ENCODE measurements around the gene TMEM126A. TPM values are rescaled to one million over a fixed set of nuclear protein-coding genes. Genes with fewer than 3 reads are reported as not detected.
"Not testable (repeated sequence)": the region's sequence is repeated elsewhere in the genome, so short reads cannot be mapped to it uniquely, and the experiment has no call there.

The TMEM126A gene
- total and polyA plus RNA-seq, 4 experiments from 2014 or later: 17.4 to 70.0 (median 42.4) TPM

DNA sequence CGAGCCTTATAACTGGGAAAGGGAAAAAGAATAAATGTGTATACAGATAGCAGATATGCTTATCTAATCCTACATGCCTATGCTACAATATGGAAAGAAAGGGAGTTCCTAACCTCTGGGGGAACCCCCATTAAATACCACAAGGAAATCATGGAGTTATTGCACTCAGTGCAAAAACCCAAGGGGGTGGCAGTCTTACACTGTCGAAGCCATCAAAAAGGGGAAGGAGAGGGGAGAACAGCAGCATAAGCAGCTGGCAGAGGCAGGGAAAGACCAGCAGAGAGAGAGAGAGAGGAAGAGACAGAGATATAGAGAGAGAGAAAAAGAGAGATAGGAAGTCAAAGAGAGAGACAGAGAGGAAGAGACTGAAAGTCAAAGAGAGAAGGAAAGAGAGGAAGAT is 36.1 kb upstream of the TMEM126A start:
- H3K27me3 Mint-ChIP-seq; H3K27me3 ChIP-seq (ENCODE audit: insufficient read depth, low read length); H3K4me3 ChIP-seq (ENCODE audit: low read length in 2 of 2); H3K4me1 ChIP-seq (ENCODE audit: insufficient read depth, low read length); CTCF ChIA-PET (ENCODE audit: partially characterized antibody); H3K9me3 ChIP-seq (ENCODE audit: control insufficient read depth in 1 of 2, low read length in 2 of 2); H3K36me3 ChIP-seq (ENCODE audit: insufficient read depth, low read length); H3K4me1 Mint-ChIP-seq; H3K9me3 Mint-ChIP-seq; H3K36me3 Mint-ChIP-seq; H3K27ac ChIP-seq (ENCODE audit: low read depth, low read length); DNase-seq; intact Hi-C loops (cut with micrococcal nuclease); POLR2A ChIA-PET (ENCODE audit: partially characterized antibody); H3K4me3 Mint-ChIP-seq: not testable (repeated sequence)
- H3K27ac Mint-ChIP-seq: peak overlapping the region in 1 of 7 donors; percentile 42

DNA sequence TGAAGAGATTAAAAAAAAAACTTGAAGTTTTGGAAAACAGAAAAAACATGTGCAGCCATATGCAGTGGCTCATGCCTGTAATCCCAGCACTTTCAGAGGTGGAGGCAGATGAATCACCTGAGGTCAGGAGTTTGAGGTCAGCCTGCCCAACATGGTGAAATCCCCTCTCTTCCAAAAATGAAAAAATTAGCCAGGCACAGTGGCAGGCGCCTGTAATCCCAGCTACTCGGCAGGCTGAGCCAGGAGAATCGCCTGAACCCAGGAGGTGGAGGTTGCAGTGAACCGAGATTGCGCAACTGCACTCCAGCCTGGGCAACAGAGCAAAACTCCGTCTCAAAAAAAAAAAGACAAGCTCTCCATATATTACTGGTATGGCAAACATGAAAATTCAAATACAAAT is 28.3 kb upstream of the TMEM126A start:
- no peaks in the 10 kb centered on the region for H3K9me3 ChIP-seq (ENCODE audit: control insufficient read depth in 1 of 2, low read length in 2 of 2)
- no peaks in the 10 kb centered on the region for H3K27me3 ChIP-seq (ENCODE audit: insufficient read depth, low read length)
- no peak for DNase-seq
- H3K4me1 ChIP-seq (ENCODE audit: insufficient read depth, low read length): no peaks in the 10 kb centered on the region
- H3K4me3 ChIP-seq (ENCODE audit: low read length in 2 of 2): no peak overlapping the region
- no peak overlapping the region for H3K27ac ChIP-seq (ENCODE audit: low read depth, low read length)
- no peaks in the 10 kb centered on the region for H3K36me3 ChIP-seq (ENCODE audit: insufficient read depth, low read length)
- ChIA-PET POLR2A (ENCODE audit: partially characterized antibody) (no interaction called here), CTCF (ENCODE audit: partially characterized antibody) (no interaction called here)
- Mint-ChIP-seq H3K4me3 (no peak overlapping the region), H3K36me3 (peaks cover 0 to 4% of the 10 kb centered on the region in 2 donors), H3K27ac (no peak overlapping the region), H3K4me1 (no peaks in the 10 kb centered on the region), H3K27me3 (no peaks in the 10 kb centered on the region), H3K9me3 (no peaks in the 10 kb centered on the region)
- intact Hi-C loops (cut with micrococcal nuclease): no loop called here

DNA sequence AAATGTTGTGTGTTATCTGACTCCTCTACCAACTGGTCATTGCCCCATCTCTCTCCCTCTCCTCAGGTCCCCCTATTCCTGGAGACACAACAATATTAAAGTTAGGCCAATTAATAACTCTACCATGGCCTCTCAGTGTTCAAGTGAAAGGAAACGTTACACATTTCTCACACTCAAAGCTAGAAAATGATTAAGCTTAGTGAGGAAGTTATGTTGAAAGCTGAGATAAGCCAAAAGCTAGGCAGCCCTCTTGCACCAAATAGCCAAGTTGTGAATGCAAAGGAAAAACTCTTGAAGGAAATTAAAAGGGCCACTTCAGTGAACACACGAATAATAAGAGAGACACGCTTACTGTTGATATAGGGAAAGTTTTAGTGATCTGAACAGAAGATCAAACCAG is 27.5 kb upstream of the TMEM126A start:
- H3K4me1 Mint-ChIP-seq: peaks cover 1 to 4% (median 3%) of the 10 kb centered on the region in 4 donors
- Histone ChIP-seq H3K27me3 (ENCODE audit: insufficient read depth, low read length) (no peaks in the 10 kb centered on the region), H3K36me3 (ENCODE audit: insufficient read depth, low read length) (no peaks in the 10 kb centered on the region), H3K4me1 (ENCODE audit: insufficient read depth, low read length) (no peaks in the 10 kb centered on the region), H3K4me3 (ENCODE audit: low read length in 2 of 2) (no peak overlapping the region), H3K9me3 (ENCODE audit: control insufficient read depth in 1 of 2, low read length in 2 of 2) (no peaks in the 10 kb centered on the region), H3K27ac (ENCODE audit: low read depth, low read length) (no peak overlapping the region)
- intact Hi-C loops (cut with micrococcal nuclease): no loop called here
- H3K27ac Mint-ChIP-seq: no peak overlapping the region
- DNase-seq: no peak
- ChIA-PET POLR2A (ENCODE audit: partially characterized antibody) (no interaction called here), CTCF (ENCODE audit: partially characterized antibody) (no interaction called here)
- no peaks in the 10 kb centered on the region for H3K9me3 Mint-ChIP-seq
- no peak overlapping the region for H3K4me3 Mint-ChIP-seq
- peaks cover 0 to 4% of the 10 kb centered on the region in 2 donors for H3K36me3 Mint-ChIP-seq
- H3K27me3 Mint-ChIP-seq: peaks cover 0 to 2% of the 10 kb centered on the region in 2 donors

DNA sequence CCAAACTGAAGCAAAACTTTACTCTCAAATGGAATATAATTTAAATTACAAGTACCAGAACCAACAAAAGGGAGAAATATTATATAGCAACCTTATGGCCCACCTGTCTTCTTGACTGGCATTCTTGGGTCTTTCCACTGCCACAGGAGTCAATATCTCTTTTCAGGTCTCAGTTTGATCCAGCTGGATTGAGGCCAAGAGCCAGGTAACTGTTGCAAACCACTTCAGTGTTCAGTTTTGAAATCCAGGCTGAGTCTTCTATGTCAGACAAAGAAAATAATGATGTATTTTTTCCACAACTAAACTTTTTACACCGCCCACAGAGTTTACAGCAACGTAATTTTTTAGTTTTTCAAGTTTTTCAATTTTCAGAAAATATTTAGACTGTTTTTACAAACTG is 21.3 kb upstream of the TMEM126A start:
- H3K27me3 Mint-ChIP-seq: peaks cover 0 to 2% of the 10 kb centered on the region in 2 donors
- peak overlapping the region in 6 of 8 donors; percentile 23 to 99 (median 98) for H3K4me3 Mint-ChIP-seq
- peaks cover 30% of the 10 kb centered on the region for H3K4me1 ChIP-seq (ENCODE audit: insufficient read depth, low read length)
- peaks cover 27 to 47% (median 36%) of the 10 kb centered on the region in 4 donors for H3K4me1 Mint-ChIP-seq
- intact Hi-C loops (cut with micrococcal nuclease): no loop called here
- H3K36me3 ChIP-seq (ENCODE audit: insufficient read depth, low read length): peaks cover 6% of the 10 kb centered on the region
- no peaks in the 10 kb centered on the region for H3K27me3 ChIP-seq (ENCODE audit: insufficient read depth, low read length)
- peaks cover 0 to 1% (median 0%) of the 10 kb centered on the region in 8 donors for H3K9me3 Mint-ChIP-seq
- H3K4me3 ChIP-seq (ENCODE audit: low read length in 2 of 2): no peak overlapping the region
- H3K27ac Mint-ChIP-seq: peak overlapping the region; percentile 5 to 99 (median 97)
- H3K27ac ChIP-seq (ENCODE audit: low read depth, low read length): no peak overlapping the region
- ChIA-PET POLR2A (ENCODE audit: partially characterized antibody) (interaction anchor here (2.8 to 4.3 kb wide), 3 partner anchors 21 to 618 kb away, joined by 18 to 68 read pairs (median 55); partner anchors contain the start of genes CREBZF, EED and TMEM126A), CTCF (ENCODE audit: partially characterized antibody) (interaction anchor here (0.8 to 1.1 kb wide), 2 partner anchors 37 to 228 kb away, joined by 3 to 4 read pairs; no protein-coding TSS in a partner anchor)
- H3K36me3 Mint-ChIP-seq: peaks cover 1 to 22% of the 10 kb centered on the region in 2 donors
- DNase-seq: no peak
- no peaks in the 10 kb centered on the region for H3K9me3 ChIP-seq (ENCODE audit: control insufficient read depth in 1 of 2, low read length in 2 of 2)

DNA sequence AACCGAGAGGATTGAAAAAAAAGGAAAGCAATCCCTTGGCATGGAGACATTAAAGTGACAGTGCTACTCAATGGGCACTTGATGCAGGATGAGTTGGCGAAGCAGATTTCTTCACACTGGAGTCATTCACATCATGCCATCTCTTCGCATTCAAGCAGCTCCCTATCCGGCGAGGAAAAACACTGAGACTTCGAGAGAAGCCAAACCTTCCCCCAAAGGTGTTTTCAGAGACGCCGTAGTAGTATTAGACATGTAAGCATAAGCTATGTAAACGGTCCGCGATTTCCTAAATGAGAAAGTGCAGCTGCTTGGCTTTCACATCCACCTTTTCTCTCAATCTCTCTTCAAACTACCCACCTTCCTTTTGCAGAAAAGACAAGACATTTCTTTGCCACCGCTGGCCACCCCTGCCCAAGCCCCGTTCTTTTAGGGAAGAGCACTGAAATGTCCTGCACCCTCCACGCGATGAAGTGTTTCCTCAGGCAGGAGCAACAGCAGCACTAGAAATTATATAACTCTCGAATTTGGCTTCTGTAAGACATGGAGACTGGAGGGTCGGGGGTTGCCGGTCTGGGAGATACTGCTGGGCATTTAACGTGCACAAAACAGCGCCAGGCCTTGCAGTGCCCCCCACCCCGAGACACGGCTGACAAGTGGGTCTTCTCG is 20.3 kb upstream of the TMEM126A start, which contains the start of gene DLG2:
Gene DLG2 (minus strand): TSS at position 13 of the 666 bp plus-strand sequence.
- peak within 1 kb of the TSS; percentile 91 to 99 (median 97) for H3K27ac Mint-ChIP-seq
- H3K27ac ChIP-seq (ENCODE audit: low read depth, low read length): peak within 1 kb of the TSS; percentile 82

DNA sequence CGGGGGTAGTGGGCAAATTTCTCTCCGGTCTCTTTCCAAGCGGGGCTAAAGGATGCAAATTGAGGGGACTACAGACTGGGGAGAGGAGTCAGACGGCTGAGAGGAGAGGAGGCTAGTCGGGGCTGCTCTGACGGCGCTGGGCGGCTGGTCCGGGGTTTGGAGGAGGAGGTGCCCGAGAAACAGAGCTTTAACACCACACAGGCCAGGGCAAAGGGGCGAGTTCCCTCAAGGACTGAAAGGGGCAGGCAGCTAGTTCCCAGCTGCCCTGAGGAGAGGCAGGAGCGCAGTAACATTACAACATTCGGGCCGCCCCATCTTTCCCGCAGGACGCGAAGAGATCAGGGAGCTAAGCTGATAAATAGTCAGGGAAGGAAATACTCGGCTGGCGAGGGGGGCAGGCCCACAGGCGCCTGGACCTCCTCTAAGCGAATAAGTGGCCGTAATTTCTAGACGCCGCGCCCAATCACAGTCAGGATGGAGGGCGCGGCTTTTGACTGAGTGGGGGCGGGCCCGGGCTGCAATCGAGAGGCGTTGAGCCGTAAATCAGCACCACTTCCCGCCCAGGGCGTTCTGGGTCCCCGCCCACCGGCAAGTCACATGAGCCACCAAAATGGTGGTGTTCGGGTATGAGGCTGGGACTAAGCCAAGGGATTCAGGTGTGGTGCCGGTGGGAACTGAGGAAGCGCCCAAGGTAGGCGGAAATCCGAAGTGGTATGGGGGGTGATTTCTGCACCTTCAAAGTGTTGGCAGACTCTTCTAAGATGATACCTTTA is 19.6 kb upstream of the TMEM126A start, which contains the start of gene TMEM126B:
Gene TMEM126B (plus strand): TSS at position 596 of the 773 bp plus-strand sequence. CDS start 15 bp downstream, at position 611.
- ChIA-PET CTCF (ENCODE audit: partially characterized antibody) (interaction anchor here (0.8 to 1.8 kb wide), 9 partner anchors 12 to 666 kb away, joined by 3 to 11 read pairs (median 4); partner anchors contain the start of genes CCDC83, EED and TMEM126A), POLR2A (ENCODE audit: partially characterized antibody) (interaction anchor here (0.8 to 4.3 kb wide), 16 partner anchors 10 to 674 kb away, joined by 3 to 68 read pairs (median 8); partner anchors contain the start of genes CCDC83, CREBZF, EED and HIKESHI)
- H3K4me3 ChIP-seq (ENCODE audit: low read length in 2 of 2): peak within 1 kb of the TSS; percentile 58 to 73
- DNase-seq: peak; percentile 92 to 97 (median 94)
- H3K9me3 Mint-ChIP-seq: peaks cover 0 to 1% (median 0%) of the 10 kb centered on the region in 8 donors
- no peaks in the 10 kb centered on the region for H3K27me3 ChIP-seq (ENCODE audit: insufficient read depth, low read length)
- peaks cover 30% of the 10 kb centered on the region for H3K4me1 ChIP-seq (ENCODE audit: insufficient read depth, low read length)
- peaks cover 0 to 2% of the 10 kb centered on the region in 2 donors for H3K27me3 Mint-ChIP-seq
- H3K27ac Mint-ChIP-seq: peak within 1 kb of the TSS; percentile 91 to 99 (median 97)
- H3K9me3 ChIP-seq (ENCODE audit: control insufficient read depth in 1 of 2, low read length in 2 of 2): no peaks in the 10 kb centered on the region
- peak within 1 kb of the TSS; percentile 82 for H3K27ac ChIP-seq (ENCODE audit: low read depth, low read length)
- H3K36me3 ChIP-seq (ENCODE audit: insufficient read depth, low read length): peaks cover 6% of the 10 kb centered on the region
- H3K4me3 Mint-ChIP-seq: peak within 1 kb of the TSS; percentile 93 to 99 (median 98)
- peaks cover 9 to 29% of the 10 kb centered on the region in 2 donors for H3K36me3 Mint-ChIP-seq
- intact Hi-C loops (cut with micrococcal nuclease): loop anchor here (1.0 to 2.0 kb wide), 8 partner anchors 19 to 675 kb away; partner anchors contain the start of genes HIKESHI, PICALM and TMEM126A
- H3K4me1 Mint-ChIP-seq: peaks cover 27 to 47% (median 36%) of the 10 kb centered on the region in 4 donors

More for the DNA sequence above, 20.3 kb upstream of the TMEM126A start, which contains the start of gene DLG2:
- H3K4me1 ChIP-seq (ENCODE audit: insufficient read depth, low read length): peaks cover 30% of the 10 kb centered on the region
- no peaks in the 10 kb centered on the region for H3K9me3 ChIP-seq (ENCODE audit: control insufficient read depth in 1 of 2, low read length in 2 of 2)
- peaks cover 0 to 1% (median 0%) of the 10 kb centered on the region in 8 donors for H3K9me3 Mint-ChIP-seq
- no peaks in the 10 kb centered on the region for H3K27me3 ChIP-seq (ENCODE audit: insufficient read depth, low read length)
- intact Hi-C loops (cut with micrococcal nuclease): no loop called here
- peaks cover 5 to 29% of the 10 kb centered on the region in 2 donors for H3K36me3 Mint-ChIP-seq
- peak in 2 of 5 donors; percentile 33 to 35 for DNase-seq
- H3K4me1 Mint-ChIP-seq: peaks cover 27 to 47% (median 36%) of the 10 kb centered on the region in 4 donors
- H3K4me3 Mint-ChIP-seq: peak within 1 kb of the TSS; percentile 93 to 99 (median 98)
- H3K4me3 ChIP-seq (ENCODE audit: low read length in 2 of 2): peak within 1 kb of the TSS; percentile 58 to 73
- POLR2A ChIA-PET (ENCODE audit: partially characterized antibody): interaction anchor here (0.8 to 4.3 kb wide), 13 partner anchors 10 to 617 kb away, joined by 3 to 68 read pairs (median 9); partner anchors contain the start of genes CCDC83, CREBZF, EED and PICALM
- H3K27me3 Mint-ChIP-seq: peaks cover 0 to 2% of the 10 kb centered on the region in 2 donors
- CTCF ChIA-PET (ENCODE audit: partially characterized antibody): interaction anchor here (0.5 to 1.8 kb wide), 8 partner anchors 11 to 667 kb away, joined by 3 to 11 read pairs (median 4); partner anchors contain the start of genes CCDC83, EED and TMEM126A
- peaks cover 6% of the 10 kb centered on the region for H3K36me3 ChIP-seq (ENCODE audit: insufficient read depth, low read length)

All from CD4-positive, alpha-beta memory T cell (primary cell).